ENCODE measurements around the gene IFITM5.

DNA sequence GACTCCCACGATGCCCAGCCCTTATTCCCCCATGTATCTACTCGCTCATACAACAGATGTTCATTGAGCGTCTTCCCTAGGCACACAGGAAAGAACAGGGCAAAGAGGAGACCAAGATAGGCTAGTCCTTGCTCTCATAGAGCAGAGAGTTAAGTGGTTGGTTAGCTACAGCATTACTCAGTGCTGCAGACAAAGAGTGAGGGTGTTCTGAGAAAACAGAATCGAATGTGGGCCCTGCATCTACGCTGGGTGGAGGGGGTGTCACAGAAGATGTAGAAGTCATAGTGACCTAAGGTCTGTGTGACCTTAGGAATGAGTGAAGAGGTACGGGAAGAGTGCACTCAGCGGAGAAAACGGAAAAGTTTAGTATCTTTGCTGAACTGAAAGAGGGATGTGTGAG lies 50.3 kb downstream of the IFITM5 start:
- TF ChIP-seq POLR2AphosphoS5 (IDR thresholded peaks at IDR 0.05; ENCODE audit: low read depth, low read length) (no peak; the same call in 1 of the 2 replicates), TAF1 (IDR thresholded peaks at IDR 0.05; ENCODE audit: borderline replicate concordance, insufficient read depth, low read length) (no peak), SIN3A (IDR thresholded peaks at IDR 0.05; ENCODE audit: borderline replicate concordance, insufficient read depth, low read length) (no peak)
- TF ChIP-seq, protein P1, sequence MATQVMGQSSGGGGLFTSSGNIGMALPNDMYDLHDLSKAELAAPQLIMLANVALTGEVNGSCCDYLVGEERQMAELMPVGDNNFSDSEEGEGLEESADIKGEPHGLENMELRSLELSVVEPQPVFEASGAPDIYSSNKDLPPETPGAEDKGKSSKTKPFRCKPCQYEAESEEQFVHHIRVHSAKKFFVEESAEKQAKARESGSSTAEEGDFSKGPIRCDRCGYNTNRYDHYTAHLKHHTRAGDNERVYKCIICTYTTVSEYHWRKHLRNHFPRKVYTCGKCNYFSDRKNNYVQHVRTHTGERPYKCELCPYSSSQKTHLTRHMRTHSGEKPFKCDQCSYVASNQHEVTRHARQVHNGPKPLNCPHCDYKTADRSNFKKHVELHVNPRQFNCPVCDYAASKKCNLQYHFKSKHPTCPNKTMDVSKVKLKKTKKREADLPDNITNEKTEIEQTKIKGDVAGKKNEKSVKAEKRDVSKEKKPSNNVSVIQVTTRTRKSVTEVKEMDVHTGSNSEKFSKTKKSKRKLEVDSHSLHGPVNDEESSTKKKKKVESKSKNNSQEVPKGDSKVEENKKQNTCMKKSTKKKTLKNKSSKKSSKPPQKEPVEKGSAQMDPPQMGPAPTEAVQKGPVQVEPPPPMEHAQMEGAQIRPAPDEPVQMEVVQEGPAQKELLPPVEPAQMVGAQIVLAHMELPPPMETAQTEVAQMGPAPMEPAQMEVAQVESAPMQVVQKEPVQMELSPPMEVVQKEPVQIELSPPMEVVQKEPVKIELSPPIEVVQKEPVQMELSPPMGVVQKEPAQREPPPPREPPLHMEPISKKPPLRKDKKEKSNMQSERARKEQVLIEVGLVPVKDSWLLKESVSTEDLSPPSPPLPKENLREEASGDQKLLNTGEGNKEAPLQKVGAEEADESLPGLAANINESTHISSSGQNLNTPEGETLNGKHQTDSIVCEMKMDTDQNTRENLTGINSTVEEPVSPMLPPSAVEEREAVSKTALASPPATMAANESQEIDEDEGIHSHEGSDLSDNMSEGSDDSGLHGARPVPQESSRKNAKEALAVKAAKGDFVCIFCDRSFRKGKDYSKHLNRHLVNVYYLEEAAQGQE (IDR thresholded peaks at IDR 0.05; ENCODE audit: insufficient read depth in 1 of 2, low read depth in 2 of 2, low read length in 2 of 2), result no peak

All from PFSK-1 (cell line).